NK-92 treated with Interleukin-12 subunit alpha and Interleukin-12 subunit beta, amount 100 ng/mL, for 24 hours (cell line): ENCODE measurements around the gene COX4I2.

Experiments used
- DNase-seq: peaks from one replicate; lab custom pipeline; 2025; lab: John Stamatoyannopoulos, UW

Gene COX4I2

GRCh38 chr20:31677553-31678260 is 40.0 kb downstream of the COX4I2 start:
- no peak for DNase-seq

DNA sequence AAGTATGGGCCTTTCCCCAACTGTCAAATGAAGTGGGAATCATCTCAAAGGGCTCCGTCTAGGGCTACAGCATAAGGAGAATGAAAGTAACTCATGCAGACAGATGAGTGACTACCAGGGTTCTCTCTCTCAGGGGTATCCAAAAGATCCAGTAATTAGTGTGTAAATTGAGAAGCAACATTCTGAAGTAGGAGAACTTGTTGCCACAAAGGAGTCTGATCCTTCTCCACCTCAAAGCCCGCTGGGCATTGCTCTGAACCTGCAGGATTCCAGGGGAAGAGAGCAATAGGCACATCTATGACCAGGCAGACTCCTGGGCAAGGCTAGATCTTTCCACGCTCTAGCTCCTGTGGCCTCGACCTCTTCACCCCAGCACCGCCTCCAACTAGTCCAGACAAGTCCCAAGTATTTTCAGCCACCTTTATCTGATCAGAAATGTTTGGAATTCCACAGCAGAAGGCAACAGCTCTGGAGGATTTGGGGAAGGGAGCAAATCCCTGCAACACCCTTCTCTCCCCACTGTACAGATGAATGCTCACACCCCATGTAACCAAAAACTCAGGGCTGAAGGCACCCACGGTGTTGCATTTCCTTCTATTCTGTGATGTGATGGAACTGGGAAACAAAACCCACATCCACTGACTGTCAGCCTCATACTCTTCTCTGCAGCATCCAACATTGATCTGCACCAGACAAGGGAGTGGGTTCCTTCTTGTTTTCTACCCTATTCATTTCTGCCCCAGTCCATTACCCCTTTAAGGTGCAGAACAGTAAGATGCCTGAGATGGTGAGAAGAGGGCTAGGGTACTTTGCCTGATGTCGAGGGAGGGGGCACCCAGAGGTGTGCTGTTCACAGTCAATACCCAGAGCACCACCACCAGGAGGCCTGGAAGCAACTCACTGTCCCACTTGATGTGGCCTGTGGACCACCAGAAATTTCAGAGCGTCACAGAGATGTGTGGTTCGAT is 41.0 kb downstream of the COX4I2 start:
- no peak for DNase-seq

DNA sequence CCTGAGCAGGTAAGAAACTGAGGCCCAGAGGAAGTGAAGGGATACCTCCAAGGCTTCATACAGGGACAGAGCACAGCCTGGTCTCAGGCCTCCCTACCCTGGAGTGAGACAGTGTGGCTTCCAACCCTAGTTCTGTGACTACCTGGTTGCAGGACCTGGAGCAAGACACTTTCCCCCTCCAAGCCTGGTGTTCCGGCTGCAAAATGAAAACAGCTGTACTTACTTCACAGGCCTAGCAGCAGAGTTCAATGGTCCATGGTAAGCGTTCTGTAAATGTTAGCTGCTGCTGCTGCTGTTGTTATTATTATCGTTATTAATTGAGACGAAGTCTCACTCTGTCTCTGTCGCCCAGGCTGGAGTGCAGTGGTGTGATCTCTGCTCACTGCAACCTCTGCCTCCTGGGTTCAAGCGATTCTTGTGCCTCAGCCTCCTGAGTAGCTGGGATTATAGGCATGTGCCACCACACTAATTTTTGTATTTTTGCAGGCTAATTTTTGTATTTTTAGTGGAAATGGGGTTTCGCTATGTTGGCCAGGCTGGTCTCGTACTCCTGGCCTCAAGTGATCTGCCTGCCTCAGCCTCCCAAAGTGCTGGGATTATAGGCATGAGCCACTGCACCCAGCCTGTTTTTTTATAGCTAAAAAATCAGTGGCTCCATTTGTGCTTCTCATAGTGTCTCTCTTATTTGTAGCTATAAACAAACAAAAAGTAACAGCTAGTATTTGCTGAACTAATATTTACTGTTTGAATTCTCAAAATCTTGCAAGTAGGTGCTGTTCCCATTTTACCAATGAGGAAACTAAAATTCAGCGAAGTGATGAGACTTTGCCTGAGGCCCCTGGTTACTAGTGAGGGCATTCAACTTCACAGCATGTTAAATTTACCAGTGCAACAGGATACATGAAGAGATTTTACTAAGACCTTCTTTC is 41.9 kb downstream of the COX4I2 start:
- DNase-seq = no peak

DNA sequence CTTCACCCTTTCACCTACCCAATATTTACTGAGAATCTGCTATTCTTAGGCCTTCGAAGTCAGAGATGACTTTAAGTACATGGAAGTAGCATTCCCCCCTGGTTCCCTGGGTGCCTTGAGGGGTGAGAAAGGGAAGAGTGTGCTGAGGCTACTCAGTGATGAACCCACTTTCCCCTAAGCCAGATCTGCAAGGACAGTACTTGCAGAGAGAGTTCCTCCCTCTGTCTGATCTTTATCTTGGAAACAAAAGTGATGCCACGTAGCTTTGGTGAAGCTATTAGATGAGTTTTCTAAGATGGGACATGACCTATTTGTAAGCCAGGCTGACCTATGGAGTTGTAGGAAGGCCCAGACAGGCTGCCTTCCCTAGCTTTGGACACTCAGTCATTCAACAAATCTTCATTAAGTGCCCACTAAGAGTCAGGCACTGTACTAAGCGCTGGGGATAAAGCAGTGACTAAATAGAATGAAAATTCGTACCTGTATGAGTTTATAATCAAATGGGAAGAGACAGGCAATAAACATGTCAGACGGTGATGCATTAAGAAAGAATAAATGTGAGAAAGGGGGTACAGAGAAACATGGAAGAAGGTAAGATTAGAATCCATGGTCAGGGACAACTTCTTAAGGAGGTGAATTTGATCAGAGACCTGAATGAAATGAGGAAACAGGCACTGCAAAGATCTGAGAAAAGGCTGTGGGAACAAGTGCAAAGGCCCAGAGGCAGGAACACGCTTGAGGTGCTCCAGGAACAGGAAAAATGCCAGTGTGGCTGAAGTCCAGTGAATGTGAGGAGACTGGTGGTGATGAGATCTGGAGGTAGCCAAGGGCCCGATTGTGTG is 42.8 kb downstream of the COX4I2 start:
- DNase-seq = no peak

DNA sequence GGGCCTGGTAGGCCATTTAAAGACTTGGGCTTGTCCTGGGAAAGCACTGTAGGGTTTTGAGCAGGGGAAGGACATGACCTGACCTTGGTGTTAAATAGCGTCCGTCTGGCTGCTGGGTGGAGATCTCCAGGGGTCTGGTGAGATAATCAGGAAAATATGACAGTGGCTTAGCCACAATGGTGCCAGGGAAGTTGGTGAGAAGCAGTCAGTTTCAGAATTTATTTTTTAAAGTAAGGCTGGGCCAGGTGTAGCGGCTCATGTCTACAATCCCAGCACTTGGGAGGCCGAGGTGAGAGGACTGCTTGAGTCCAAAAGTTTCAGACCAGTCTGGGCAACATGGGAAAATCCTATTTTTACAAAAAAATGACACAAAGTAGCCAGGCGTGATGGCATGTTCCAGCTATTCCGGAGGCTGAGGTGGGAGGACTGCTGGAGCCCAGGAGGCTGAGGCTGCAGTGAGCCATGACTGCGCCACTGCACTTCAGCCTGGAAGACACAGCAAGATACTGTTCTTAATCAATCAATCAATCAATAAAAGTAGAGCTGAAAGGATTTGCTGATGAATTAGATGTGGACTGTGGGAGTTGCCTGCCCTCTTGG is 43.5 kb downstream of the COX4I2 start:
- DNase-seq = no peak

DNA sequence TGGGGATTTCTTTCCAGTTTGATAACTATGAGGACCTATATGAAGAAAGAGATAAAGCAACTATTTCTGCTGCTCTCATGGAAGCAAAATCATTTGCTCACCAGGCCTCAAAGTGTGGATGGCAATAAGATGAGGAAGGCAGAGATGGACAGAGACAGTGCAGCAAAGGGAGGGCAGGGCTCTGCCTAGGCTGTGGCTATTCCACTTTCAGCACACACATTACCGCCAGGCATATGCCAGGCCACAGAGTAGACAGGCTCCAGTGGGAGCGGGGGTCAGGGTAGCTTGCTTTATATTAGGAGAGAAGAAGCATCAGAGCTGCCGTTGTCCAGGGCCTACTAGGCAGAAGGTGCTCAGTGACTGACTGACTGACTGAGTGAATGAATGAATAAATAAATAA is 44.1 kb downstream of the COX4I2 start:
- DNase-seq = no peak

GRCh38 chr20:31682352-31682751 is 44.6 kb downstream of the COX4I2 start:
- DNase-seq = no peak

GRCh38 chr20:31682927-31683326 is 45.2 kb downstream of the COX4I2 start:
- no peak for DNase-seq

DNA sequence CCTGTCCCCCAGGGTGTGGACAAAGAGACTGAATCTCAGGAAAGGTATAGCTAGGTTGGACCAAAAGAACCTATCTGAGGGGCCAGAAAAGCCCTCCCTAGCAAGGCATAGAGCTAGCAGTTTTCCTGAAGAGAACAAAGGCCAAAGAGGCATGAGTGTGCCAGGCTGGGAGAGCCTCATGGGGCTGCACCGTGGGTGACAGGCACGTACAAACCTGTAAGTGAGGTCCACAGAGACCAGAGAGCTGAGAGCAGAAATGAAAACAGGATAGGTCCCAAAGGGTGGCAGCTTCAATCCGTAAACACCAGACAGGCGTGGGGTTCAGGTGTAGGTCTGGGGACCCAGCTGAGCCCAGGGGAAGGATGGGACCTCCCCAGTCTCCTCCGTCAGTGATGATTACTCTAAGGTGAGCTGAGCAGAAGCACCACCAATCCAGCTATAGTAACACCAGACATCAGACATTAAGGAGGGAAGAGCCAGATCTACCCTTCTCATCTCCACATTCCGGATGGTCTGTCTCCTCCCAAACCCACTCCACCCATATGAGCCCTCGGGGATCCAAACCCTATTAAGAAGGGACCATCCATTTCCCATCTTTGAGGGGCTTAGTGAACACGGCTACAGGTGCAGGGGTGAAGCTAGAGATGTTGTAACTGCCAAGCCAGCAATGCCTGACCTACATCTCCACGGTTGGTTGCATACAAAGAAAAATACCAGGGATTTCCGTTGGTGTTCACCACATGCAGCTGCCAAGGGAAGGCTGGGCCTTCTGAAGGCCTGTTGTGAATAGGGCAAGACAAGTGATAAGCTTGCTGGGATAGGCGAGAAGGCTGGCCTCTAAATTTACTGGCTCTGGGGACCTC is 46.7 kb downstream of the COX4I2 start:
- no peak for DNase-seq

GRCh38 chr20:31685853-31686643 is 48.3 kb downstream of the COX4I2 start:
- DNase-seq = no peak

- no peak for DNase-seq
Measured at GRCh38 chr20:31687777-31688176, 50.1 kb downstream of the COX4I2 start.

DNA sequence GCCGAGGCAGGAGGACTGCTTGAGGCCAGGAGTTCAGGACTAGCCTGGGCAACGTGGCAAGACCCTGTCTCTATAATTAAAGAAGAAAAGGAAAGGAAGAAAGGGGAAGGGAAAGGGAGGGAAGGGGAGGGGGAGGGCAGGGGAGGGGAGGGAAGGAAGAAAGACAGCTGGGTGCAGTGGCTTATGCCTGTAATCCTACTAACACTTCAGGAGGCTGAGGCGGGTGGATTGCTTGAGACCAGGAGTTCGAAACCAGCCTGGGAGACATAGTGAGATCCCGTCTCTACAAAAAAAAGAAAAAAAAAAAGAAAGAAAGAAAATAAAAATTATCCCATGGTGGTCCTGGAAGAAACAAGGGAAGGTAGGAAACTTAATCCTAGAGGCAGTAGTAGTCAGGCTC is 51.4 kb downstream of the COX4I2 start:
- no peak for DNase-seq

- DNase-seq = no peak
Measured at GRCh38 chr20:31690124-31690666, 52.5 kb downstream of the COX4I2 start.

DNA sequence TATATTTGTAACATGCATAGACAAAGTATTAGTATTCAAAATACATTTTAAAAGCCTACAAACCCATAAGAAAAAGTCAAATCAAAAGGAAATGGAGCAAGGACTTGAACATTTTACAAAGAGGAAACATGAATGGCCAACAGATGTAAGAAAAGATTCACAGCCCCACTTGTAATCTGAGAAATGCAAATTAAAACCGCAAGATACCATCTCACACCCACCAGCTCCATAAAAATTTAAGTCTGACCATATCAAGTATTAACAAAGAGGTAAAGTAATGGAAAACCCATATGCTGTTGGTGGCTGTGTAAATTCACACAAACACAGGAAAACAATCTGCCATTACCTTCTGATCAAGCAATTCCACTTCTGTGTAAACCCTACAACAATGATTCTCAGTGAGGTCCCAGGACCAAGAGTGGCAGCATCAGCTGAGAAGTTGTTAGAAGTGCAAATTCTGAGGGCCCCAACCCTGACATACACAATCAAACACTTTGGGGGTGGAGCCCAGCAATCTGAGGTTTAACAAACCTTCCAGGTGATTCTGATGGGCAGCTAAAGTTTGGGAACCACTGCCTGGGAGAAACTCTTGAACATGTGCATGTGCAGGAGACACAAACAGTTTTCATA is 54.0 kb downstream of the COX4I2 start:
- no peak for DNase-seq

DNA sequence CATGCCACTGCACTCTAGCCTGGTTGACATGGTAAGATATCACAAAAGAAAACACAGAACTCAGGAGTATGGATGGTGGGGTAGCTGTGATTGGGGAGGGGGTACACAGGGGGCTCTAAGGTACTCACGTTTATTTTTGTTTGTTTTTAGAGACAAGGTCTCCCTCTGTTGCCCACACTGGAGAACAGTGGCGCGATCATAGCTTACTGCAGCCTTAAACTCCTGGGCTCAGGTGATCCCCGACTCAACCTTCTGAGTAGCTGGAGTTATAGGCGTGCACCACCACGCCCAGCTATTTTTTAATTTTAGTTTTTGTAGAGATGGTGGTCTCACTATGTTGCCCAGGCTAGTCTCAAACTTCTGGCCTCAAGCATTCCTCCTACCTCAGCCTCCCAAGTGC is 55.7 kb downstream of the COX4I2 start:
- no peak for DNase-seq

GRCh38 chr20:31693987-31694661 is 56.4 kb downstream of the COX4I2 start:
- no peak for DNase-seq
